NCI-H2107 treated with DMSO at 0.1 percent for 48 hours (cell line): ENCODE data around the gene SOCS3.

ENCODE experiments used
- DNase-seq: peaks from one replicate; lab custom pipeline; 2025; ENCODE audit not compliant: unreplicated experiment; lab: John Stamatoyannopoulos, UW

The SOCS3 gene

DNA sequence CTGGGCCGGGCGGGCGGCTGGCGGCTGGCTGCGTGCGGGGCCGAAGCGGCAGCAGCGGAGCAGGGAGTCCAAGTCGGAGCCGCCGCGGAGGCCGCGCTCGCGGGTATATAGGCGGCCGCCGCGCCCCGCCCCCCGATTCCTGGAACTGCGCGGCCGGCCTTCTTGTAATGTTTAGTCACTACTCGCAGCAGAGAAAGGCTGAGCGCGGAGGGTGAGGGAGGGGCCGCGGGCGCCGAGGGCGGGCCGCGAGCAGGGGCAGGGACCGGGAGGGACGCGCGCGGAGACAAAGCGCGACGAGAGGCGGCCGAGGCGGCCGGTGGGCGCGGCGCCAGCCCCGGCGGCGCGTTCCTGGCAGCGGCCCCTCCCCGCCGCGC is at the start of gene SOCS3:
Gene SOCS3, minus strand, starts transcription at position 81 of the 374 bp plus-strand sequence. CDS start 982 bp downstream, outside the sequence.
- DNase-seq = peak; percentile 78

DNA sequence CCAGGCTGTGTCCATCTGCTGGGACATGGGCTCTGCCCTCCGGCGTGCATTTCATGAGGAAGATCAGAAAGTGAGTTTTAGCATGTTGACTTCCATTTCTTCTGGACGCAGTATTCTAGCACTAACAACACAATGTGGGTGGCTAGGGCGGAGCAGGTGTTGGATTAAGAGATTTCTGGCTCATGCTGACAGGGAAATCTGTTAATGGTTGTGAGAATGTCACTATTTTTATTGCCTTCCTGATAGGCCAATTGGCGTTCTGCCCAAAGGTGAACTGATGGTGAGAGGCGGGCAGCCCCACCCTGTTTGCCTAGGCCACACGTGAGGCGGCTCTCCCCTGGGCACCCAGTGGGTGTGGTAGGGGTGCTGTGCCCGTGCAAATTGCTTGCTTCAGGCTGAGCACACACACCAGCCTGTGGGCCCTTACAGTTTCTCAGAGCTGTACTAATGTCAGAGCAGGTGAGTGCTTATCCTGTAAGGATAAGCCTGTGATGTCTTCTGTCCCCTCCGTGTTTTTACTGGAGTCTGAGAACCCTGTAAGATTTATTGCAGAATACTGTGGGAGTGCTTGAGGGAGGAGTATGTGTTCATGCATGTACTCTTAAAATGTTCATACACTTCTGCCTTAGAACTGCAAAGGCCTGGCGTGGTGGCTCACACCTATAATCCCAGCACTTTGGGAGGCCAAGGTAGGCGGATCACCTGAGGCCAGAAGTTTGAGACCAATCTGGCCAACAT is 49.5 kb upstream of the SOCS3 start:
- peak; percentile 76 for DNase-seq

- DNase-seq = no peak
These were observed 48.7 kb upstream of the SOCS3 start for GRCh38 chr17:78408476-78409050.

GRCh38 chr17:78407387-78408000 is 47.6 kb upstream of the SOCS3 start:
- DNase-seq = peak; percentile 67

DNA sequence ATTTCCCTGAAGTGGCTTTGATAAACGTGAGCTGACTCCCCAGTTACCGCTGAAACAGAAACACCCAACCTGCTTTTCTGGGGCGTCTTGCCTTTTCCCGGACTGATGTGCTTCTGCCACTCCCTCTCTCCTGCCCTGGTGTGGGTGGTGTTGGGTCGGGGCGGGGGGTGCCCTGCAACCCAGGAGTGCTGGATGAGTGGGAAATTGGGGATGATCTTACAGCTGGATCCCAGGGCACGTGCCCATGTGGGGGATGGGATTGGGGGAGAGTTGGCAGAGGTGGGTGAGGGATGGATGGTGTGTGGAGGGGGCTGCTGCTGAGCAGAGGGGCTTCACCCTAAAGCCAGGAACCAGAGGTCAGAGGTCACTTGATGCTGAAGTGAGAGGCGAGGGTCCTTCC is 47.0 kb upstream of the SOCS3 start:
- no peak for DNase-seq

- DNase-seq = no peak
These were observed 46.5 kb upstream of the SOCS3 start for GRCh38 chr17:78406396-78406795.

DNA sequence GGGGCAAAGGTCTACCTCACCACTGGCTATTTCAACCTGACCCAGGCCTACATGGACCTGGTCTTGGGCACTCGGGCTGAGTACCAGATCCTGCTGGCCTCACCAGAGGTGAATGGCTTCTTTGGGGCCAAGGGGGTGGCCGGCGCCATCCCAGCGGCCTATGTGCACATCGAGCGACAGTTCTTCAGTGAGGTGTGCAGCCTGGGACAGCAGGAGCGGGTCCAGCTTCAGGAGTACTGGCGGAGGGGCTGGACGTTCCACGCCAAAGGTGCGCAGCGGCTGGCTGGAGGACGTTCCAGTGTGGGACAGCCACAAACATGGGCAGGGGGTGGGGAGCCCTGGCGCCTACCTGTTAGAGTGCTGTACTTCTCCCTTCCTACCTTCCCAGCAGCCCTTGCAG is 43.9 kb upstream of the SOCS3 start:
- DNase-seq = no peak

- no peak for DNase-seq
These were observed 42.0 kb upstream of the SOCS3 start for GRCh38 chr17:78401891-78402290.

DNA sequence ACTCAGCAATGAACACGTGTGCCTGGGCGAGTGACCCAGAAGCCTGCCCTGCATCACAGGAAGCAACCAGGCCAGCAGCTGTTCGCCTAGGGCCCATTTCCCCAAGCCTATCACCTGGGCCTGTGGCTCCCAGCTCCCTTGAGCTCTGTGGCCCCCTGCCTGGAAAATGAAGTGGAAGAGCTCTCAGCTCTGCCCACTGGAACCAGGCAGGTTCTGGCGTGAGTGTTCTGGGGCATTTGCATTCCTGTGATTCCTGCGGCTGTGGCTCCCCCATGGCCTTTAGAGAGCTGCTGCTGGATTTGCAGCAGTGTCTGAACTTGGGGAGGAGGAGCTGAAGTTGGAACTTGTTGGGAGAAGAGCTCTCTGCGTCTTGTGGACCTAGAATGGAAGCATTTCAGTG is 41.4 kb upstream of the SOCS3 start:
- DNase-seq = peak; percentile 74

DNA sequence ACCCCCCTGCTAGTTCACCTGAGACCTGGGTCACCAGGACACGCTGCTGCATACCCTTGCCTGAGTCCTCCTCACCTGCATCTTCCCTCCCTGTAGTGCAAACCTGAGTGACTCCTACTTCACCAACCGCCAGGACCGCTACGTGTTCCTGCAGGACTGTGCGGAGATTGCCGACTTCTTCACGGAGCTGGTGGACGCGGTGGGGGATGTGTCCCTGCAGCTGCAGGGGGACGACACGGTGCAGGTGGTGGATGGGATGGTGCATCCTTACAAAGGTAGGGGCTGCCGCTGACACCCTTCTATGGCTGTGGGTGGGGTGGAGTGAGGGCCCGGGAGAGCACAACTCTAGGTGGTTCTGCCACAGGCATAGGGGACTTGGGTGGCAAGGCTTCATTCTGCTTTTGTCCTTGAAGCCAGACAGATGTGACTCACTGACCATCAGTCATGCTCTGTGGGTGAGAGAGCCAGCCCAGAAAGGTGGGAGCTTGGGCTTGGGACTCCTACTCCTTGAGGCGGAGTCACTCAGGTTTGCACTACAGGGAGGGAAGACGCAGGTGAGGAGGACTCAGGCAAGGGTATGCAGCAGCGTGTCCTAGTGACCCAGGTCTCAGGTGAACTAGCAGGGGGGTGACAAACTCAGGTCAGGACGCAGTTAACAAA is 40.8 kb upstream of the SOCS3 start:
- DNase-seq = no peak

DNA sequence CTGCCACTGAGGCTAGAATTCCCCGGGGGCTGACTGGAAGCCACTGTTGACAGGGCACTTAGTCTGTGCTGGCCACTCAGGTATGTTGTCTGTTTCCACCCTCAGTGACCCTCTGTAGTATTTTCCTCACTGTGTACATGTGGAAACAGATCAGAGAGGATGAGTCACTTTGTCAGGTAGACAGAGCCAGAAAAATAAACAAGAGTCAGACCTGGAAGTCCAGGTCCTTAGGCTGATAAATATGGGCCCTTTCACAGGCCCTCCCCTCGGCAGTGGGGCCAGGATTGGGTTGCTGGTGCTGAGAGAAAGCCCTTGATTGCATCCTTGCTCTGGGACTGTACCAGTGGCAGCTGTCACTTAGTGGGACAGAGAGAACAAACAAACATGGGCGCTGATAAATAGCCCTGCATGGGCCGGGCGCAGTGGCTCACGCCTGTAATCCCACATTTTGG is 39.8 kb upstream of the SOCS3 start:
- DNase-seq = no peak

DNA sequence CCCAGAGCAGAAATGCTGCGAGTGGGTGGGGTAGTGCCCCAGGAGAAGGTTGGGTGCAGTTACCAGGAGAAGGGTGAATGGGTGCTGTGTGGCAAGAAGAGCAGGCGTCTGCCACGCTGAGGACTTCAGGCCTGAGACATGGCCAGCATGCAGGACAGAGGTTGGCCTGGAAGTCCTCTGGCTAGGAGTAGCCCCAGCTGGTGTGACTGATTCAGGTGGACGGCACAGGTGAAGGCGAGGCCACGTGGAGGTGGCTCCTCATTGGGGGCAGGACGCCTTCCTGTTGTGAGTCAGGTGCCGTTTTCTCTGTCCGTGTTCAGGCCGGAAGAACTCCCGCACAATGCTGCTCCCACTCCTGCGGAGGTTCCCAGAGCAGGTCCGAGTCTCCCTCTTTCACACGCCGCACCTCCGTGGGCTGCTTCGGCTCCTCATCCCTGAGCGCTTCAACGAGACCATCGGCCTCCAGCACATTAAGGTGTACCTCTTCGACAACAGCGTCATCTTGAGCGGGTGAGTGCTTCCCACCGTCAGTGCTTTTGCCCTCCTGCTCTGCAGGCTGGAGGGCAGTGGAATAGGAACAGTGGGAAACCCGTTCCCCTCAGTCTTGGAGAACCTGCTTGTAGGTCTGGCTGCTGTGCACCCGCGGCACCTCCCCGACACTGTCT is 39.3 kb upstream of the SOCS3 start:
- DNase-seq = no peak

- no peak for DNase-seq
These were observed 38.5 kb upstream of the SOCS3 start for GRCh38 chr17:78398390-78398789.

GRCh38 chr17:78397681-78398101 is 37.8 kb upstream of the SOCS3 start:
- no peak for DNase-seq

DNA sequence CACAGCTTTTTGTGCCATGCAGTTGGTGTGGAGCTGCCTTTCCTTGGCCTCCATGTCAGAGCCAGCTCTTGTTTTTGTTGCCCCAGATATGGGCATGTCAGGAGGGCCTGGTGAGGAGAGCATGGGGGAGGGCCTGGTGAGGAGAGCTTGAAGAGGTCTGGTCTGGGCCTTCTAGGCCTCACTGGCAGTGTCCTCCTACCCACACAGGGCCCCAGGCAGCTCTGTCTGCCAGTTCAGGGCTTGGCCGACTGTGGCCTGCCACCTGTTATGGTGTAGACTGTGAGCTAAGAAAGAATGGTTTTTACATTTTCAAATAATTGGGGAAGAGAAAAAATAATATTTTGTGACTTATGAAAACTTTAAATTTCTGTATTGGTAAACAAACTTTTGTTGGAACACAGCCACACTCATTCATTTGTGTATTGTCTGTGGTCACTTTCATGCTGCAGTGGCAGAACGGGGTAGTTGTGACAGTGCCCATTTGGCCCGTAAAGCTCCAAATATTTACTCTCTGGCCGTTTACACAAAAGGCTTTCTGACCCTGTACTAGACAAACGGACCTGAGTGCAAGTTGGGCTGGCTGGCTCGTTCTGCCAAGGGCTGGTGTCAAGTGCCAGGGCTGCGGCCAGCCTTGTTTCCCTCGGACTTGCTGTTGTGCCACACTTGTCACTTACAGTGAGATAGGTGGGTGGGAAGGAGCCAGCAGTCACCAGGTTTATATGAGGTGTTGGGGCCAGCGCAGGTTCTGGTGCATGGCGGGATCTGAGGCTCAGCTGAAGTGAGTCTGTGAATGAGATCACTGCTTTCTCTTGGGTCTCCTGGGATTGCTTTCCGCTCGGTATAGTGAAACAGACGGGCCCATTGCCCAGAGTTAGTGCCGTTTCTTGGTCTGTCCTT is 36.8 kb upstream of the SOCS3 start:
- DNase-seq = peak; percentile 69

GRCh38 chr17:78395155-78395554 is 35.3 kb upstream of the SOCS3 start:
- no peak for DNase-seq

- peak; percentile 98 for DNase-seq
These were observed 34.3 kb upstream of the SOCS3 start for GRCh38 chr17:78394209-78394608.

DNA sequence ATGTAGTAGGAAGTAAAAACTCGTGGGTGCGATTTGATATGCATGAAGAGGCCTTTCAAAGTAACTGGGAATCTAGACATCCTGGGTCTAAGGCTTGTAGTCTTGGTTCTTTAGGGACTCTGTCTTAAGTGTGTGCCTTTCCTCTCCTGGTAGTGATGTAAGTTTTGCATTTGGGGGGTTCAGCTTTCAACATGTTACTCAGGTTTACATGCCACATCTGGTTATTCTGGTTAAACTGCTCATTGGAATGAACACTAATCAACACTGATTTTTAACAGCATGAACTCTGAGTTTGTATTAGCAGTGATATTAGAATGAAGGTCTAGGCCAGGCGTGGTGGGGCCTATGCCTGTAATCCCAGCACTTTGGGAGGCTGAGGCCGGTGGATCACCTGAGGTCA is 33.7 kb upstream of the SOCS3 start:
- no peak for DNase-seq

GRCh38 chr17:78392295-78392694 is 32.4 kb upstream of the SOCS3 start:
- DNase-seq = no peak

DNA sequence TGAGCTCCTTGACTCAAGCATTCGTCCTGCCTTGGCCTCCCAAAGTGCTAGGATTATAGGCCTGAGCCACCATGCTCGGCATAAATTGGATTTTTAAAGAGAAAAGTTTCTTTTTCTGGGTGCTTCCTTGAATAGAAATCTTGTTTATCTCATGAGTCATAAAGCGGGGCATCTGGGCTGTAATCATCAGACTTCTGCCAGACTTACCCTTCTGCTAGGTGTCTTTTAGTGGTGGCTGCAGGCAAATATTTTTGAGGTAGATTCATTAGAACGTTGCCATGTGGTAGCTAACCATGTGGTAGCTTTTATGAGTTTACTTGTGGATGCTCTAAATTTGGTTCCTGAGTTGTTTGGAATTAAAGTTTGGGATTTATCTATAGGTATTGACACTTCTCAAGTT is 32.0 kb upstream of the SOCS3 start:
- DNase-seq = no peak
